Cardiac muscle cell (in vitro differentiated cells and primary cell): ENCODE measurements around the gene IQCM. TPM values are rescaled to one million over a fixed set of nuclear protein-coding genes. Genes with fewer than 3 reads are reported as not detected.
A peak's percentile ranks its signal among the peaks of the same experiment; 100 is the strongest.

Experiments used
- DNase-seq, 2 donors: peaks; one replicate each; pipeline versions ENCODE4 v3.0.0 to v3.0.0-alpha.2; 2010 to 2017; ENCODE audit warnings: low read depth in 1 of 2, low spot score in 1 of 2
- H3K27ac ChIP-seq: fragments of 200-600 bp; sonication (generic); 2 replicates; pipeline ENCODE4 v1.5.1; 2016
- H3K27me3 ChIP-seq: fragments of 200-600 bp; sonication (generic); 2 replicates; pipeline ENCODE4 v1.6.0; 2016; ENCODE audit warnings: control low read depth
- H3K36me3 ChIP-seq: fragments of 200-600 bp; sonication (generic); 2 replicates; pipeline ENCODE4 v1.5.1; 2016; ENCODE audit warnings: control low read depth
- H3K4me1 ChIP-seq: fragments of 200-600 bp; sonication (generic); 2 replicates; pipeline ENCODE4 v1.8.1; 2017; ENCODE audit warnings: low read depth, mild to moderate bottlenecking, mixed run types
- H3K4me3 ChIP-seq: fragments of 200-600 bp; sonication (generic); 2 replicates; pipeline ENCODE4 v1.5.1; 2016; ENCODE audit warnings: mild to moderate bottlenecking
- H3K9me3 ChIP-seq: fragments of 200-600 bp; sonication (generic); 2 replicates; pipeline ENCODE4 v1.5.1; 2017; ENCODE audit warnings: low read depth, mild to moderate bottlenecking, control low read depth
- polyA plus RNA-seq: library from polyadenylated mRNA; unstranded; fragments of >200 nt; fragmentation: Nextera tagmentation; extraction: Ambion mirVana; gene quantifications from 2 replicates; pipeline ENCODE4 v1.2.1, GENCODE V29; 2016
- total RNA-seq: library from RNA; depleted of rRNA; stranded (reverse); fragments of >200 nt; gene quantifications from 2 replicates; pipeline ENCODE4 v1.2.3, GENCODE V29; 2016
- TF ChIP-seq, protein P1 (sequence below): IDR thresholded peaks from 2 replicates; pipeline ENCODE4 v1.5.1; 2012; ENCODE audit warnings: low read depth, mild to moderate bottlenecking, low read length

Gene IQCM
- total and polyA plus RNA-seq, 2 experiments from 2014 or later: not detected

DNA sequence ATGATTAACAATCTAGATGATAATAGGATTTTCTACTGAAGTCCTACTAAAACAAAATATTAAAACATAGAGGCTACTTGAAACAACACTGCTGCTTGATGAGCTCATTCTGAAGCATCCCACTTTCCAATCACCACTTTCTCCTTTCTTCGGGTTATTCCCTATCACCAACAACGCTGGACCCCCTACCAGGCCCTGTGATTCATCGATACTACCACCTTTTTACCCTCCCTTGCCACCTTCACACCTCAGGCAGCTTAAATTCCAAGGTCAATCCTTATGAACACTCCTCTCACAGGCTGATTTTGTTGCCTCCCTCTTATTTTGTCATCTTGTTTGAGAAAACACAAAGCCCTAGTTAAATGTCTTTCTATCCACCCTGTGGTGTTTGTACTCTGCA lies 102.6 kb downstream of the IQCM start:
- Histone ChIP-seq H3K4me1 (peaks cover 5% of the 10 kb centered on the region), H3K4me3 (no peak overlapping the region), H3K36me3 (no peaks in the 10 kb centered on the region), H3K27me3 (no peaks in the 10 kb centered on the region), H3K9me3 (no peaks in the 10 kb centered on the region), H3K27ac (no peak overlapping the region)
- TF ChIP-seq, protein P1, sequence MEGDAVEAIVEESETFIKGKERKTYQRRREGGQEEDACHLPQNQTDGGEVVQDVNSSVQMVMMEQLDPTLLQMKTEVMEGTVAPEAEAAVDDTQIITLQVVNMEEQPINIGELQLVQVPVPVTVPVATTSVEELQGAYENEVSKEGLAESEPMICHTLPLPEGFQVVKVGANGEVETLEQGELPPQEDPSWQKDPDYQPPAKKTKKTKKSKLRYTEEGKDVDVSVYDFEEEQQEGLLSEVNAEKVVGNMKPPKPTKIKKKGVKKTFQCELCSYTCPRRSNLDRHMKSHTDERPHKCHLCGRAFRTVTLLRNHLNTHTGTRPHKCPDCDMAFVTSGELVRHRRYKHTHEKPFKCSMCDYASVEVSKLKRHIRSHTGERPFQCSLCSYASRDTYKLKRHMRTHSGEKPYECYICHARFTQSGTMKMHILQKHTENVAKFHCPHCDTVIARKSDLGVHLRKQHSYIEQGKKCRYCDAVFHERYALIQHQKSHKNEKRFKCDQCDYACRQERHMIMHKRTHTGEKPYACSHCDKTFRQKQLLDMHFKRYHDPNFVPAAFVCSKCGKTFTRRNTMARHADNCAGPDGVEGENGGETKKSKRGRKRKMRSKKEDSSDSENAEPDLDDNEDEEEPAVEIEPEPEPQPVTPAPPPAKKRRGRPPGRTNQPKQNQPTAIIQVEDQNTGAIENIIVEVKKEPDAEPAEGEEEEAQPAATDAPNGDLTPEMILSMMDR: no peak
- DNase-seq: no peak

DNA sequence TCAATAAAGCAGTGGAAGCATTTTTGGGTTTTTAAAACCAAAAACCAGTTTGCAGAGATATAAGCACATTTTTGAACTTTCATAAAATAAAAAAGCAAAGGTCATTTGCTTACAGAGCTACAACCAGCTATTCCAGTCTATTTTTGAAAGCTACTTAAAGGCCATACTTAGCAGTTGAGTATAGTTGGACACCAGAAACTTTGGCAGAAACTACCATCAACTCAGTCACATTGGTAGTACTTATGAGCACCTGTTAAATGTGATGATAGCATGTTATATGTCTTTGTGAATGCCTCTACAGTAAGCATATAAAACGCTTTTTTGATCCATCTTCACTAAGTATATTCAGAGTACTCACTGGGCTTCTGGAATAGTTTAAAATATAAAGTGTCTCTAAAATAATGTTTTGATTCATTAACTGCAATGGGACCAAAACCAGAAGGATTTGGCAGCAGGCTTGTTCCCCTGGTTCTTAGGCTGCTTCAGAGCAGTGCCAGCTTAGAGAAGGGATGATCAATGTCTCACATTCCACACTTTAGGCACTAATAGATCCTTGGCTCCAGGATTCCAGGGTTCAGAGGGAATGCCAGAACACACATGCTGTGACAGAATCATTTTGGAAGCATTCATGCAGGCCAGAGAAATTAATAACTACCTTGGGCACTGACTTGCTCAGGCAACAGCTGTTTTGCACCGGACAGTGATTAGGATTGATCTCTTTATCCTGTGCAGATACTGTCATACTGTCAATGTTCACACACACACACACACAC lies 103.9 kb downstream of the IQCM start:
- H3K4me1 ChIP-seq: peaks cover 5% of the 10 kb centered on the region
- H3K27ac ChIP-seq: no peak overlapping the region
- no peak for DNase-seq
- TF ChIP-seq, protein P1: no peak
- no peaks in the 10 kb centered on the region for H3K27me3 ChIP-seq
- no peaks in the 10 kb centered on the region for H3K36me3 ChIP-seq
- H3K4me3 ChIP-seq: no peak overlapping the region
- H3K9me3 ChIP-seq: no peaks in the 10 kb centered on the region

DNA sequence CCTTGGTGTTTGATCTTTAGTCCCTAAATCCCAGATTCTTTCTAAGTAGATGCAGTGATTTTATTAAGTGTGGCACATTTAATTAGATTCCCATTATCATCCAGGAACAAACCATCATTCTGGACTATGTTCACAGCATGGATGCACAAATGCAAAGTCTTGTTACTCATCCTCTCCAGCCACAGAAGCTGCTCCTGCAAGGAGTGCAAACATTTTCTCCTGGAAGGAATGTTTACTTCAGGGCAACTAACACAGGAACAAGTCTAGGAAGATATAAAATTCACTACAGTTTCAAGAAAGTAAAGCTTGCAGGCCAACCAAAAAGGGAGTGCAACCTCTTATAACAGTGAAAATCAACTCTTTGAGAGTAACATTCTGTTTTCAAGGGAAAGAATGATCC lies 106.0 kb downstream of the IQCM start:
- TF ChIP-seq, protein P1: no peak
- Histone ChIP-seq H3K27ac (no peak overlapping the region), H3K4me1 (peaks cover 5% of the 10 kb centered on the region), H3K27me3 (no peaks in the 10 kb centered on the region), H3K36me3 (no peaks in the 10 kb centered on the region), H3K9me3 (no peaks in the 10 kb centered on the region), H3K4me3 (no peak overlapping the region)
- DNase-seq: no peak

DNA sequence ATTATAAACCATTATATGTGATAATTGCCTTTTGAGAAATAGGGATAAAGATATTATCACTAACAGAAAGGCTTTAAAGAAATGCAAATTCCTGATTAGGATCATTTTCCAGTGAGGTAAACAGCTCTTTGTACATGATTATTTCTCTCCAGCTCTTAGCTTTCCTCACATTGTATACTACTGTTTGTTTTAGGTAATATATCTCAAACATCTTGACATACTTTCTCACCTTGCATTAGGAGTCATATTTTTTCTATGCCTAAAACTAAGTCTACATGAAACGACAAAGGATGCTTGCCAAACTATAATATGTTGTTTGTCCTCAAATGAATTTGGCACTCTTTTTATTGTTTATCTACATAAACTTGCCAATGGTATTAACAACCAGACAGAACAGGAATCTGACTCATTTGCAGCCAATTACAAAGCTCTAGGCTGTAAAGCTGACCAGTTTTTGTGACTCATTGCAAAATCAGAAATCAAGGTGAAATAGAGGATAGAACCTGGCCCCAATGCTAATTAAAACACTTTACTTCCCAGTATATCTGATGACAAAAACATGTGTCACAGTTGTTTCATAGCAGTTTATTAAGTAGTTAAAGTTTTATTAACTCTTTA lies 107.0 kb downstream of the IQCM start:
- TF ChIP-seq, protein P1: no peak
- H3K27me3 ChIP-seq: no peaks in the 10 kb centered on the region
- no peaks in the 10 kb centered on the region for H3K36me3 ChIP-seq
- no peak overlapping the region for H3K4me3 ChIP-seq
- H3K27ac ChIP-seq: no peak overlapping the region
- H3K9me3 ChIP-seq: no peaks in the 10 kb centered on the region
- DNase-seq: no peak
- H3K4me1 ChIP-seq: peaks cover 5% of the 10 kb centered on the region

DNA sequence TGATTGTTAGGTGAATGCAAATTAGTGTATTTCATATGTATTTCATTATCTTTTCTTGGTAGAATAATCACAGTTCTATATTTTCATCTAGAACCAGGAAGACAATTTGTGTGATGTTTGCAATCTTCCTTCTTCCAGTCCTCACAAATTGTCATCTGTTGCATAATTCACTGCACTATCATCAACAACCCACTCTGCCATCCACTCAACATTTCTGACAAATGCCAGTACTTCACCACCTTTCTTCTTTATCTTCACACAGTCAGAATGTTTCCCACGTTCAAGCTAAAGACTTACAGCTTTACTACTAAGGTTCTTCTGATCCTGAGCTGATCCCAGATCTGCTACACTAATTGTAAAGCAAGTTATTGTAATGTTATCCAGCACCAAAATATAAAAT lies 107.8 kb downstream of the IQCM start:
- peak in 1 of 2 donors; percentile 18 for DNase-seq
- Histone ChIP-seq H3K9me3 (no peaks in the 10 kb centered on the region), H3K27ac (no peak overlapping the region), H3K36me3 (no peaks in the 10 kb centered on the region), H3K27me3 (no peaks in the 10 kb centered on the region), H3K4me3 (no peak overlapping the region), H3K4me1 (peaks cover 6% of the 10 kb centered on the region)
- TF ChIP-seq, protein P1: no peak
